CD14-positive monocyte (primary cell): Measurements from ENCODE around the gene FAM110D. TPM values are rescaled to one million over a fixed set of nuclear protein-coding genes. Genes with fewer than 3 reads are reported as not detected.

Experiments used
- DNase-seq, 3 donors: peaks; one replicate each; pipeline ENCODE4 v3.0.0-alpha.2; 2011 to 2022
- H2AFZ ChIP-seq: 2 replicates; pipeline ENCODE4 v1.6.0; 2012; ENCODE audit warnings: mild to moderate bottlenecking, low read depth, low read length, inconsistent platforms; ENCODE audit not compliant: insufficient read depth, poor library complexity, severe bottlenecking
- H3K27ac ChIP-seq, 2 donors: 1 replicate in 1 of 2; 2 replicates in 1 of 2; pipeline ENCODE4 v1.5.1; 2012 to 2013; ENCODE audit warnings: low read length in 2 of 2, control low read depth in 1 of 2, inconsistent platforms in 1 of 2, low read depth in 1 of 2, mild to moderate bottlenecking in 1 of 2
- H3K27me3 ChIP-seq, 2 donors: one replicate each; pipeline versions ENCODE4 v1.6.0 to v1.6.1; 2011 to 2013; ENCODE audit warnings: low read length in 2 of 2; ENCODE audit not compliant: control insufficient read depth in 2 of 2, insufficient read depth in 2 of 2
- H3K36me3 ChIP-seq, 2 donors: replicated peaks in 1 of 2; 1 replicate in 1 of 2; 2 replicates in 1 of 2; pipeline versions ENCODE4 v1.5.1 to v1.6.1; 2012 to 2013; ENCODE audit warnings: low read length in 2 of 2, control low read depth in 1 of 2, inconsistent platforms in 1 of 2, mild to moderate bottlenecking in 1 of 2; ENCODE audit not compliant: insufficient read depth in 2 of 2, control insufficient read depth in 1 of 2
- H3K4me1 ChIP-seq, 2 donors: 1 replicate in 1 of 2; 2 replicates in 1 of 2; pipeline versions ENCODE4 v1.5.1 to v1.6.1; 2012 to 2013; ENCODE audit warnings: low read length in 2 of 2, control low read depth in 1 of 2, inconsistent platforms in 1 of 2, mild to moderate bottlenecking in 1 of 2, moderate library complexity in 1 of 2; ENCODE audit not compliant: insufficient read depth in 2 of 2, control insufficient read depth in 1 of 2
- H3K4me2 ChIP-seq: replicated peaks from 2 replicates; pipeline ENCODE3; 2012; ENCODE audit warnings: low read length, moderate library complexity, mild to moderate bottlenecking; ENCODE audit not compliant: poor library complexity, severe bottlenecking; ENCODE audit errors: extremely low read depth
- H3K4me3 ChIP-seq, 3 experiments: fragments of 200-600 bp in 1 of 3; sonication (generic) in 1 of 3; replicated peaks in 1 of 3; 1 replicate in 2 of 3; 2 replicates in 1 of 3; pipeline ENCODE4 v1.5.1; 2011 to 2013; ENCODE audit warnings: low read length in 3 of 3, mild to moderate bottlenecking in 3 of 3, control low read depth in 2 of 3, low read depth in 2 of 3, inconsistent platforms in 1 of 3, moderate library complexity in 1 of 3
- H3K79me2 ChIP-seq: 2 replicates; pipeline ENCODE4 v1.6.0; 2012; ENCODE audit warnings: mild to moderate bottlenecking, control low read depth, inconsistent platforms, low read length, moderate library complexity; ENCODE audit not compliant: insufficient read depth
- H3K9ac ChIP-seq: 2 replicates; pipeline ENCODE4 v1.6.0; 2017; ENCODE audit warnings: low read length, mild to moderate bottlenecking; ENCODE audit not compliant: insufficient read depth, poor library complexity, severe bottlenecking
- H3K9me3 ChIP-seq, 2 donors: replicated peaks in 1 of 2; 1 replicate in 1 of 2; 2 replicates in 1 of 2; pipeline versions ENCODE4 v1.5.1 to v1.6.1; 2012 to 2013; ENCODE audit warnings: low read length in 2 of 2, control low read depth in 1 of 2; ENCODE audit not compliant: control insufficient read depth in 1 of 2, insufficient read depth in 1 of 2
- H4K20me1 ChIP-seq: 2 replicates; pipeline ENCODE4 v1.6.0; 2012; ENCODE audit warnings: mild to moderate bottlenecking, low read length, control low read depth, moderate library complexity; ENCODE audit not compliant: insufficient read depth
- H3K27ac Mint-ChIP-seq, 7 donors: one replicate each; pipeline ENCODE4 v1.8.0; 2020; ENCODE audit warnings: mild to moderate bottlenecking in 7 of 7, mixed read lengths in 7 of 7, moderate library complexity in 6 of 7, inconsistent platforms in 2 of 7
- H3K27me3 Mint-ChIP-seq, 3 donors: one replicate each; pipeline ENCODE4 v1.8.0; 2021 to 2022; ENCODE audit warnings: low read depth in 3 of 3, mild to moderate bottlenecking in 3 of 3, mixed read lengths in 3 of 3, moderate library complexity in 3 of 3, inconsistent platforms in 1 of 3
- H3K36me3 Mint-ChIP-seq, 2 donors: one replicate each; pipeline ENCODE4 v1.8.0; 2020; ENCODE audit warnings: mixed read lengths in 2 of 2, inconsistent platforms in 1 of 2, mild to moderate bottlenecking in 1 of 2
- H3K4me1 Mint-ChIP-seq: one replicate; pipeline ENCODE4 v1.8.0; 2020; ENCODE audit warnings: mild to moderate bottlenecking, mixed read lengths
- H3K4me3 Mint-ChIP-seq, 2 donors: one replicate each; pipeline ENCODE4 v1.8.0; 2020; ENCODE audit warnings: mild to moderate bottlenecking in 2 of 2, mixed read lengths in 2 of 2, moderate library complexity in 1 of 2
- H3K9me3 Mint-ChIP-seq, 7 donors: one replicate each; pipeline ENCODE4 v1.8.0; 2020 to 2022; ENCODE audit warnings: mixed read lengths in 7 of 7, mild to moderate bottlenecking in 6 of 7, moderate library complexity in 6 of 7, inconsistent platforms in 2 of 7
- CTCF ChIP-seq: fragments of 200-600 bp; IDR thresholded peaks from one replicate; pipeline ENCODE4 v1.8.0; 2022; ENCODE audit warnings: antibody characterized with exemption, mild to moderate bottlenecking
- WGBS: methylation state at CpG from one replicate; pipeline ENCODE4 v1.1.5; 2013; ENCODE audit warnings: missing lambda C conversion rate; ENCODE audit not compliant: insufficient coverage; 5-methylcytosine and 5-hydroxymethylcytosine counted together
- intact Hi-C, 2 donors: fragments of 100-400 bp; cut with micrococcal nuclease; formaldehyde crosslinking; loops; one replicate each; pipeline versions ENCODE4 v1.15.0 to v1.15.1; 2023
- polyA plus RNA-seq, 3 donors: library from polyadenylated mRNA; depleted of rRNA in 1 of 3; unstranded in 2 of 3; stranded (reverse) in 1 of 3; fragments of 300-500 nt in 2 of 3; fragments of >200 nt in 1 of 3; fragmentation: Illumina TruSeq in 2 of 3; gene quantifications; 1 replicate in 2 of 3; 2 replicates in 1 of 3; pipeline ENCODE4 v1.2.3, GENCODE V29; 2012 to 2021

Gene FAM110D
- polyA plus RNA-seq, 3 donors: not detected

- H3K36me3 ChIP-seq: no peaks in the 10 kb centered on the region
- no peak overlapping the region for H3K27ac ChIP-seq
- H3K79me2 ChIP-seq: no peaks in the 10 kb centered on the region
- Mint-ChIP-seq H3K27me3 (peaks cover 46 to 58% (median 57%) of the 10 kb centered on the region in 3 donors), H3K4me3 (peak overlapping the region; percentile 50 to 82), H3K36me3 (peaks cover 0 to 2% of the 10 kb centered on the region in 2 donors), H3K9me3 (peaks cover 0 to 9% (median 0%) of the 10 kb centered on the region in 7 donors), H3K4me1 (peaks cover 19% of the 10 kb centered on the region), H3K27ac (no peak overlapping the region)
- no peak for TF ChIP-seq CTCF
- peak overlapping the region; percentile 73 for H3K4me2 ChIP-seq
- 84% methylated on average over 4 of the region's 9 CpGs for WGBS
- intact Hi-C loops: loop anchor here (1.0 to 5.0 kb wide), 3 partner anchors 41 to 58 kb away; no protein-coding TSS in a partner anchor
- no peaks in the 10 kb centered on the region for H4K20me1 ChIP-seq
- H3K9me3 ChIP-seq: no peaks in the 10 kb centered on the region
- DNase-seq: no peak
- H2AFZ ChIP-seq: peak overlapping the region; percentile 80
- H3K9ac ChIP-seq: peak overlapping the region; percentile 53
- peak overlapping the region in 2 of 3 experiments; percentile 19 to 68 for H3K4me3 ChIP-seq
- peaks cover 22 to 31% of the 10 kb centered on the region in 2 donors for H3K4me1 ChIP-seq
- peaks cover 13 to 50% of the 10 kb centered on the region in 2 donors for H3K27me3 ChIP-seq
Observed at GRCh38 chr1:26163684-26164035, 4.8 kb downstream of the FAM110D start.

GRCh38 chr1:26164036-26164860, 5.4 kb downstream of the FAM110D start:
- Histone ChIP-seq H2AFZ (peak overlapping the region; percentile 80), H3K27me3 (peaks cover 13 to 50% of the 10 kb centered on the region in 2 donors), H3K79me2 (no peaks in the 10 kb centered on the region), H3K27ac (no peak overlapping the region), H4K20me1 (no peaks in the 10 kb centered on the region), H3K4me3 (peak overlapping the region in 2 of 3 experiments; percentile 19 to 68), H3K4me1 (peaks cover 22 to 31% of the 10 kb centered on the region in 2 donors), H3K9ac (peak overlapping the region; percentile 53), H3K9me3 (no peaks in the 10 kb centered on the region), H3K36me3 (no peaks in the 10 kb centered on the region), H3K4me2 (peak overlapping the region; percentile 73)
- peak; percentile 75 for TF ChIP-seq CTCF
- peaks cover 0 to 2% of the 10 kb centered on the region in 2 donors for H3K36me3 Mint-ChIP-seq
- H3K4me1 Mint-ChIP-seq: peaks cover 20% of the 10 kb centered on the region
- peaks cover 0 to 9% (median 0%) of the 10 kb centered on the region in 7 donors for H3K9me3 Mint-ChIP-seq
- peak overlapping the region in 3 of 7 donors; percentile 41 to 58 (median 57) for H3K27ac Mint-ChIP-seq
- intact Hi-C loops: loop anchor here (1.0 to 5.0 kb wide), 3 partner anchors 42 to 59 kb away; no protein-coding TSS in a partner anchor
- peak overlapping the region; percentile 70 to 85 for H3K4me3 Mint-ChIP-seq
- DNase-seq: peak in 2 of 3 donors; percentile 35 to 36
- H3K27me3 Mint-ChIP-seq: peaks cover 41 to 55% (median 54%) of the 10 kb centered on the region in 3 donors
- 12% methylated on average over 72 of the region's 72 CpGs for WGBS
